ENCODE data around the gene GPATCH1. TPM values are rescaled to one million over a fixed set of nuclear protein-coding genes. Genes with fewer than 3 reads are reported as not detected.

The GPATCH1 gene
- total and polyA plus RNA-seq, 3 experiments from 2014 or later = 6.7 to 13.7 (median 11.5) TPM

GRCh38 chr19:33171222-33171795, 90.3 kb downstream of the GPATCH1 start:
- no peak for DNase-seq
- H3K27me3 ChIP-seq (ENCODE audit: insufficient read depth, low read length, poor library complexity, severe bottlenecking) = no peaks in the 10 kb centered on the region
- CTCF ChIA-PET = interaction anchor here (1.8 kb wide), 1 partner anchor 12 kb away, joined by 7 read pairs; no protein-coding TSS in a partner anchor
- H3K36me3 ChIP-seq (ENCODE audit: insufficient read depth, low read length) = no peaks in the 10 kb centered on the region
- H3K9me3 ChIP-seq (ENCODE audit: low read length) = no peaks in the 10 kb centered on the region
- Mint-ChIP-seq H3K4me3 (no peak overlapping the region), H3K4me1 (peaks cover 29 to 55% (median 41%) of the 10 kb centered on the region in 3 donors), H3K27ac (no peak overlapping the region), H3K27me3 (peaks cover 0 to 2% of the 10 kb centered on the region in 2 donors), H3K9me3 (peaks cover 0 to 3% (median 0%) of the 10 kb centered on the region in 5 donors), H3K36me3 (peaks cover 3 to 8% (median 8%) of the 10 kb centered on the region in 3 donors)
- no peak overlapping the region for H3K4me3 ChIP-seq (ENCODE audit: low read length)
- H3K27ac ChIP-seq (ENCODE audit: low read depth, low read length) = no peak overlapping the region
- POLR2A ChIA-PET = no interaction called here
- H3K4me1 ChIP-seq (ENCODE audit: insufficient read depth, low read length) = peaks cover 12% of the 10 kb centered on the region

GRCh38 chr19:33171916-33172359, 91.0 kb downstream of the GPATCH1 start:
- no peak for DNase-seq
- Mint-ChIP-seq H3K27me3 (peaks cover 3 to 5% of the 10 kb centered on the region in 2 donors), H3K4me3 (no peak overlapping the region), H3K9me3 (peaks cover 0 to 6% (median 2%) of the 10 kb centered on the region in 5 donors), H3K36me3 (peaks cover 8% of the 10 kb centered on the region in 3 donors), H3K27ac (peak overlapping the region in 1 of 8 donors; percentile 94), H3K4me1 (peaks cover 32 to 58% (median 45%) of the 10 kb centered on the region in 3 donors)
- ChIA-PET CTCF (interaction anchor here (1.8 to 4.0 kb wide), 2 partner anchors 12 kb away, joined by 7 to 13 read pairs; no protein-coding TSS in a partner anchor), POLR2A (no interaction called here)
- H3K36me3 ChIP-seq (ENCODE audit: insufficient read depth, low read length) = no peaks in the 10 kb centered on the region
- no peaks in the 10 kb centered on the region for H3K9me3 ChIP-seq (ENCODE audit: low read length)
- H3K27ac ChIP-seq (ENCODE audit: low read depth, low read length) = no peak overlapping the region
- no peaks in the 10 kb centered on the region for H3K27me3 ChIP-seq (ENCODE audit: insufficient read depth, low read length, poor library complexity, severe bottlenecking)
- no peak overlapping the region for H3K4me3 ChIP-seq (ENCODE audit: low read length)
- H3K4me1 ChIP-seq (ENCODE audit: insufficient read depth, low read length) = peaks cover 12% of the 10 kb centered on the region

- POLR2A ChIA-PET = no interaction called here
- peak overlapping the region in 3 of 7 donors; percentile 28 to 93 (median 29) for H3K4me3 Mint-ChIP-seq
- CTCF ChIA-PET = interaction anchor here (4.0 to 4.5 kb wide), 2 partner anchors 10 to 13 kb away, joined by 13 to 80 read pairs; no protein-coding TSS in a partner anchor
These were observed 93.2 kb downstream of the GPATCH1 start for GRCh38 chr19:33174186-33174585.

GRCh38 chr19:33175156-33175782, 94.3 kb downstream of the GPATCH1 start:
- Histone ChIP-seq H3K27ac (ENCODE audit: low read depth, low read length) (peak overlapping the region; percentile 97), H3K4me3 (ENCODE audit: low read length) (no peak overlapping the region)

More at GRCh38 chr19:33174186-33174585, 93.2 kb downstream of the GPATCH1 start:
- Mint-ChIP-seq H3K36me3 (peaks cover 0 to 10% (median 4%) of the 10 kb centered on the region in 3 donors), H3K27ac (peak overlapping the region in 1 of 8 donors; percentile 52), H3K4me1 (peaks cover 36 to 63% (median 44%) of the 10 kb centered on the region in 3 donors), H3K27me3 (peaks cover 4 to 9% of the 10 kb centered on the region in 2 donors), H3K9me3 (peaks cover 0 to 4% (median 4%) of the 10 kb centered on the region in 5 donors)
- Histone ChIP-seq H3K9me3 (ENCODE audit: low read length) (no peaks in the 10 kb centered on the region), H3K4me1 (ENCODE audit: insufficient read depth, low read length) (peaks cover 19% of the 10 kb centered on the region), H3K27me3 (ENCODE audit: insufficient read depth, low read length, poor library complexity, severe bottlenecking) (no peaks in the 10 kb centered on the region), H3K27ac (ENCODE audit: low read depth, low read length) (no peak overlapping the region), H3K36me3 (ENCODE audit: insufficient read depth, low read length) (no peaks in the 10 kb centered on the region), H3K4me3 (ENCODE audit: low read length) (no peak overlapping the region)
- DNase-seq = no peak

GRCh38 chr19:33175886-33176669, 95.1 kb downstream of the GPATCH1 start:
- H3K4me1 Mint-ChIP-seq = peaks cover 38 to 67% (median 46%) of the 10 kb centered on the region in 3 donors
- H3K27ac ChIP-seq (ENCODE audit: low read depth, low read length) = peak overlapping the region; percentile 97
- H3K27me3 ChIP-seq (ENCODE audit: insufficient read depth, low read length, poor library complexity, severe bottlenecking) = no peaks in the 10 kb centered on the region
- peak overlapping the region; percentile 98 to 100 (median 99) for H3K27ac Mint-ChIP-seq
- peaks cover 0 to 10% (median 4%) of the 10 kb centered on the region in 3 donors for H3K36me3 Mint-ChIP-seq
- POLR2A ChIA-PET = interaction anchor here (1.0 to 3.0 kb wide), 8 partner anchors 9 to 996 kb away, joined by 3 to 62 read pairs (median 6); partner anchors contain the start of genes ANKRD27, LSM14A and NUDT19
- H3K4me1 ChIP-seq (ENCODE audit: insufficient read depth, low read length) = peaks cover 19% of the 10 kb centered on the region
- H3K4me3 ChIP-seq (ENCODE audit: low read length) = peak overlapping the region; percentile 97
- no peak for DNase-seq
- H3K9me3 ChIP-seq (ENCODE audit: low read length) = no peaks in the 10 kb centered on the region
- H3K36me3 ChIP-seq (ENCODE audit: insufficient read depth, low read length) = no peaks in the 10 kb centered on the region
- H3K27me3 Mint-ChIP-seq = peaks cover 4 to 9% of the 10 kb centered on the region in 2 donors
- H3K9me3 Mint-ChIP-seq = peaks cover 0 to 4% (median 4%) of the 10 kb centered on the region in 5 donors
- CTCF ChIA-PET = interaction anchor here (0.7 to 4.5 kb wide), 16 partner anchors 8 to 996 kb away, joined by 3 to 80 read pairs (median 8); partner anchors contain the start of genes LSM14A and SLC7A10
- peak overlapping the region; percentile 93 to 98 (median 97) for H3K4me3 Mint-ChIP-seq

More at GRCh38 chr19:33175156-33175782, 94.3 kb downstream of the GPATCH1 start:
- Histone ChIP-seq H3K36me3 (ENCODE audit: insufficient read depth, low read length) (no peaks in the 10 kb centered on the region), H3K9me3 (ENCODE audit: low read length) (no peaks in the 10 kb centered on the region), H3K4me1 (ENCODE audit: insufficient read depth, low read length) (peaks cover 19% of the 10 kb centered on the region), H3K27me3 (ENCODE audit: insufficient read depth, low read length, poor library complexity, severe bottlenecking) (no peaks in the 10 kb centered on the region)
- H3K27ac Mint-ChIP-seq = peak overlapping the region in 7 of 8 donors; percentile 45 to 100 (median 98)
- H3K36me3 Mint-ChIP-seq = peaks cover 0 to 10% (median 4%) of the 10 kb centered on the region in 3 donors
- peaks cover 39 to 68% (median 45%) of the 10 kb centered on the region in 3 donors for H3K4me1 Mint-ChIP-seq
- H3K9me3 Mint-ChIP-seq = peaks cover 0 to 4% (median 4%) of the 10 kb centered on the region in 5 donors
- peak overlapping the region; percentile 93 to 98 (median 97) for H3K4me3 Mint-ChIP-seq
- DNase-seq = no peak
- H3K27me3 Mint-ChIP-seq = peaks cover 4 to 9% of the 10 kb centered on the region in 2 donors
- POLR2A ChIA-PET = interaction anchor here (1.1 to 3.0 kb wide), 2 partner anchors 14 to 18 kb away, joined by 3 to 62 read pairs; no protein-coding TSS in a partner anchor
- CTCF ChIA-PET = interaction anchor here (2.6 to 4.5 kb wide), 4 partner anchors 9 to 49 kb away, joined by 13 to 80 read pairs (median 24); no protein-coding TSS in a partner anchor

GRCh38 chr19:33176670-33177416, 95.9 kb downstream of the GPATCH1 start:
- Mint-ChIP-seq H3K27me3 (peaks cover 4 to 9% of the 10 kb centered on the region in 2 donors), H3K4me3 (peak overlapping the region; percentile 93 to 98 (median 97)), H3K9me3 (peaks cover 0 to 4% (median 4%) of the 10 kb centered on the region in 5 donors), H3K27ac (peak overlapping the region; percentile 98 to 100 (median 99)), H3K36me3 (peaks cover 0 to 10% (median 4%) of the 10 kb centered on the region in 3 donors), H3K4me1 (peaks cover 35 to 63% (median 41%) of the 10 kb centered on the region in 3 donors)
- ChIA-PET POLR2A (interaction anchor here (1.0 to 3.0 kb wide), 9 partner anchors 10 to 995 kb away, joined by 3 to 62 read pairs (median 5); partner anchors contain the start of genes ANKRD27, LSM14A and NUDT19), CTCF (interaction anchor here (0.7 to 4.5 kb wide), 17 partner anchors 10 to 995 kb away, joined by 3 to 80 read pairs (median 7); partner anchors contain the start of genes LSM14A and SLC7A10)
- Histone ChIP-seq H3K4me1 (ENCODE audit: insufficient read depth, low read length) (peaks cover 19% of the 10 kb centered on the region), H3K9me3 (ENCODE audit: low read length) (no peaks in the 10 kb centered on the region), H3K27me3 (ENCODE audit: insufficient read depth, low read length, poor library complexity, severe bottlenecking) (no peaks in the 10 kb centered on the region), H3K27ac (ENCODE audit: low read depth, low read length) (peak overlapping the region; percentile 97), H3K36me3 (ENCODE audit: insufficient read depth, low read length) (no peaks in the 10 kb centered on the region), H3K4me3 (ENCODE audit: low read length) (peak overlapping the region; percentile 97)
- DNase-seq = peak; percentile 86 to 99 (median 98)

All from CD8-positive, alpha-beta memory T cell (primary cell).